Mesothelial cell of epicardium (in vitro differentiated cells): Measurements from ENCODE around the gene SSBP4. TPM values are rescaled to one million over a fixed set of nuclear protein-coding genes. Genes with fewer than 3 reads are reported as not detected.

Source experiments
- DNase-seq, 2 experiments: peaks; one replicate each; pipeline ENCODE4 v3.0.0; 2021; ENCODE audit warnings: low spot score in 2 of 2; ENCODE audit not compliant: unreplicated experiment in 2 of 2
- H3K27ac Mint-ChIP-seq: 2 replicates; pipeline ENCODE4 v1.8.0; 2021; ENCODE audit warnings: mixed read lengths
- H3K27me3 Mint-ChIP-seq: 2 replicates; pipeline ENCODE4 v1.8.0; 2021; ENCODE audit warnings: low read depth, mixed read lengths
- H3K36me3 Mint-ChIP-seq: 2 replicates; pipeline ENCODE4 v1.8.0; 2021; ENCODE audit warnings: mixed read lengths
- H3K4me1 Mint-ChIP-seq: 2 replicates; pipeline ENCODE4 v1.8.0; 2021; ENCODE audit warnings: mixed read lengths
- H3K4me3 Mint-ChIP-seq: 2 replicates; pipeline ENCODE4 v1.8.0; 2021; ENCODE audit warnings: mild to moderate bottlenecking, moderate library complexity, mixed read lengths
- H3K9me3 Mint-ChIP-seq: 2 replicates; pipeline ENCODE4 v1.8.0; 2021; ENCODE audit warnings: mixed read lengths
- total RNA-seq: library from RNA; stranded (reverse); gene quantifications from 3 replicates; pipeline ENCODE4 v1.2.1, GENCODE V29; 2021
- TF ChIP-seq, protein P1 (sequence below): fragments of 200-600 bp; sonication (generic); IDR thresholded peaks from one replicate; pipeline ENCODE4 v1.5.0; 2021; ENCODE audit warnings: antibody characterized with exemption; ENCODE audit not compliant: unreplicated experiment

SSBP4 gene
- total RNA-seq, 1 donor from 2014 or later, result 123 TPM

DNA sequence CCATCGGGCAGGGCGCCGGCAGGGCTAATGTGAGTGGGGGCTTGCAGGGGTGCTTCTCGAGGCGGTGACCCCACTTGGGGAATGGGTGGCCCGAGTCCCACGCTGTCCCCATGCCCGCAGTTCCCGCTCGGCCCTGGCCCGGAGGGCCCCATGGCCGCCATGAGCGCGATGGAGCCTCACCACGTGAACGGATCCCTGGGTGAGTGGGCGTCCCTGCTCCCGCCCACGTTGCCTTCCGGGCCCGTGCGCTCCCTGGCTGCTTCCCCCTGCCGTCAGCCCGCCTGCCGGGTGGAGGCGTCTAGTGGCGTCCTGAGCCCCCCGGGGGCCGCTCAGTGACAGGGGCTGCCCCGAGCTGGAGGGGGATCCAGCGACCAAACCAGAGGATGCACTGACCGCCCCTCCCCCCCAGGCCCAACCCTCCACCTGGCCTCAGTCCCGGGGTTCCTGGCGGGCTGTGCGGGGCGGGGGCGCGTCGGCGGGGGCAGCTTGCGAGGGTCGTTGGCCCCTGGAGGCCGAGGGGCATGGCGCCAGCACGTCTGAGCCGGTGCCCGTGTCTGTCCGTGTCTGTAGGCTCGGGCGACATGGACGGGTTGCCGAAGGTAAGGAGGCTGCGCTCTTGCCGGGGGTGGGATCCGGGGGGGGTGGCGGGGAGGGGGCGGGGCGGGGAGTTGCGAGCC lies 14.0 kb downstream of the SSBP4 start:
- peak overlapping the region; percentile 62 for H3K4me3 Mint-ChIP-seq
- H3K36me3 Mint-ChIP-seq, result peaks cover 2% of the 10 kb centered on the region
- H3K27me3 Mint-ChIP-seq, result no peaks in the 10 kb centered on the region
- H3K9me3 Mint-ChIP-seq, result no peaks in the 10 kb centered on the region
- H3K27ac Mint-ChIP-seq, result peak overlapping the region; percentile 79
- H3K4me1 Mint-ChIP-seq, result peaks cover 37% of the 10 kb centered on the region
- DNase-seq, result peak; percentile 62 to 74
- TF ChIP-seq, protein P1, sequence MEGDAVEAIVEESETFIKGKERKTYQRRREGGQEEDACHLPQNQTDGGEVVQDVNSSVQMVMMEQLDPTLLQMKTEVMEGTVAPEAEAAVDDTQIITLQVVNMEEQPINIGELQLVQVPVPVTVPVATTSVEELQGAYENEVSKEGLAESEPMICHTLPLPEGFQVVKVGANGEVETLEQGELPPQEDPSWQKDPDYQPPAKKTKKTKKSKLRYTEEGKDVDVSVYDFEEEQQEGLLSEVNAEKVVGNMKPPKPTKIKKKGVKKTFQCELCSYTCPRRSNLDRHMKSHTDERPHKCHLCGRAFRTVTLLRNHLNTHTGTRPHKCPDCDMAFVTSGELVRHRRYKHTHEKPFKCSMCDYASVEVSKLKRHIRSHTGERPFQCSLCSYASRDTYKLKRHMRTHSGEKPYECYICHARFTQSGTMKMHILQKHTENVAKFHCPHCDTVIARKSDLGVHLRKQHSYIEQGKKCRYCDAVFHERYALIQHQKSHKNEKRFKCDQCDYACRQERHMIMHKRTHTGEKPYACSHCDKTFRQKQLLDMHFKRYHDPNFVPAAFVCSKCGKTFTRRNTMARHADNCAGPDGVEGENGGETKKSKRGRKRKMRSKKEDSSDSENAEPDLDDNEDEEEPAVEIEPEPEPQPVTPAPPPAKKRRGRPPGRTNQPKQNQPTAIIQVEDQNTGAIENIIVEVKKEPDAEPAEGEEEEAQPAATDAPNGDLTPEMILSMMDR, result no peak

DNA sequence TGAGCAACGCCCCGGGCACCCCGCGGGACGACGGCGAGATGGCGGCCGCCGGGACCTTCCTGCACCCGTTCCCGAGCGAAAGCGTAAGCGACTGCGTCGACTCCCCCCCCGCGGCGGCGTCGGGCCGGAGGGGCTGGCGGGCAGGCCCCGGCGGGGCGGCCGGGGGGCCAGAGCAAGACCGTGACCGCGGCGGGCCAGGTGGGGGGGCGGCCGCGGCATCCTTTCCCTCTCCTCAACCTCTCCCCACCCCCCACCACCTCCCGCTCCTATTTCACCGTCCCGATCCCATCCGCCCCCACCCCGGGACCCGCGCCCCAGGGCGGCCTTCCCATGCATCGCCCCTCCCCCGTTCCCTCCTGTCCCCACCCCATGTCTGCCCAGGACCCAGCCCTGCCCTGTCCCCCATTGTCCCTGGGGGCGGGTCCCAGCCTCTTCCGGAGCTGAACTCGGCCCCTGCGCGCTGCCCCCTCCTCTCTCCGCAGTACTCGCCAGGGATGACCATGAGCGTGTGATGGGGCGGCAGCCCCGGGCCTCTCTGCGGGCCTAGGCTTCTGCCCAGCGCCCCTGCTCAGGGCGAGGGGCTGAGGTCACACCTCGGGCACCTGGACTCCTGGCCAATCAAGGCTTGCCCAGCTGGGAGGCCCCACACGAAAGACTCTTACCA lies 14.7 kb downstream of the SSBP4 start:
- TF ChIP-seq, protein P1, result no peak
- no peaks in the 10 kb centered on the region for H3K27me3 Mint-ChIP-seq
- peak overlapping the region; percentile 75 for H3K4me3 Mint-ChIP-seq
- H3K9me3 Mint-ChIP-seq, result no peaks in the 10 kb centered on the region
- H3K36me3 Mint-ChIP-seq, result peaks cover 2% of the 10 kb centered on the region
- DNase-seq, result no peak
- peak overlapping the region; percentile 86 for H3K27ac Mint-ChIP-seq
- H3K4me1 Mint-ChIP-seq, result peaks cover 41% of the 10 kb centered on the region

DNA sequence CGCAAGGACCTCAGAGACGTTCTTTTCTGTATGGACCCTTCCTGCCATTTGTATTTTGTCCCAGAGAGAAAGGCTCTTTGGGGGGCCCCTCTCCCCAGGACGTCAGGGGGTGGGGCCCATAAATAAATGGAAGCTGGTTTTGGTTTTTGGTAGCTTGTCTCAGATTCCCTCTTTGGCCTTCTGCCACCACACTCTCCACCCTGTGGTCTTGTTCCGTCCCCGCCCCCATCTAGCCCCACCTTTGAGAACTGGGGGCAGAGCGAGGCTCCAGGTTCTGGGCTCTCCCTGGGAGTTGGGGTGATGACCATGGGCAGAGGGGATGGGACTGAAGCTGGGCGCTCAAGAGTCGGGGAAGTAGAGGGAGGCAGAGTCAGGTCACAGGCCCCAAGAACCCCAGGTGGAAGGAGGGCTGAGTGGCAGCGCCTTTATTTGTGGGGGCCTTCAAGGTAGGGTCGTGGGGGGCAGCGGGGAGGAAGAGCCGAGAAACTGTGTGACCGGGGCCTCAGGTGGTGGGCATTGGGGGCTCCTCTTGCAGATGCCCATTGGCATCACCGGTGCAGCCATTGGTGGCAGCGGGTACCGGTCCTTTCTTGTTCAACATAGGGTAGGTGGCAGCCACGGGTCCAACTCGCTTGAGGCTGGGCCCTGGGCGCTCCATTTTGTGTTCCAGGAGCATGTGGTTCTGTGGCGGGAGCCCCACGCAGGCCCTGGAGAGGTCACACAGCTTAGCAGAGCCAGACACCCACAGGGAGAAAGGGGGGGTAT lies 15.4 kb downstream of the SSBP4 start:
- no peaks in the 10 kb centered on the region for H3K27me3 Mint-ChIP-seq
- TF ChIP-seq, protein P1, result no peak
- peaks cover 48% of the 10 kb centered on the region for H3K4me1 Mint-ChIP-seq
- H3K4me3 Mint-ChIP-seq, result peak overlapping the region; percentile 75
- H3K9me3 Mint-ChIP-seq, result no peaks in the 10 kb centered on the region
- peak overlapping the region; percentile 86 for H3K27ac Mint-ChIP-seq
- DNase-seq, result no peak
- H3K36me3 Mint-ChIP-seq, result peaks cover 2% of the 10 kb centered on the region

DNA sequence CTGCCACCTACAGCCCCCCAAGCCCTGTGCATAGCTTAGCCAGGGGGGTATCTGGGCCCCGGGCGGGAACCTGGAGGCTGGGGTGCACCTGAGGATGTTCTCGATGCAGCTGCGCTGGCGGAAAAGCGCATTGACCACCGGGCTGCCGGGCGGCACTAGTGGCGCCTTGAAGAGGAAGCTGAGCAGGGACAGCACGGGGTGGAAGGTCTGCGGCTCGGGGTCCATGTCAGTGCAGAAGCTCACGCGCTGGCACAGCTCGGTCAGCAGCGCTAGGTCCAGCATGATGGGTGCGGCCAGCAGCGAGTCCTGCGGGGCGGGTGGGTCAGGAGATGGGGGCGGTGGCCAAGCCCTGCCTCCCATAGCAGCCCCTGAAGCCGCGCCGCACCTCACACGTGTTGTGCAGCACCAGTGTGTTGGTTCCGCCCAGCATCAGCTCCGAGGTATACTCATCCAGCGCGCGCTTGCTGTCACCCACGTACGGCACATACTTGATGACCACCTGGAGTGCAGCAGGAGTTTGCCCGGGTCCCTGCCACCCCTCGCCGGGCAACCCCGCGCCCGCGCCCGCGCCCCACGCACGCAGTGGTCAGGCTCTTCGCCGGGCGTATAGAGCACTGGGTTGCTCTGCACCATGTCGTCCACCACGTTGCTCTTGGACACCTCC lies 16.1 kb downstream of the SSBP4 start:
- H3K36me3 Mint-ChIP-seq, result peaks cover 2% of the 10 kb centered on the region
- peak overlapping the region; percentile 75 for H3K4me3 Mint-ChIP-seq
- H3K9me3 Mint-ChIP-seq, result no peaks in the 10 kb centered on the region
- H3K4me1 Mint-ChIP-seq, result peaks cover 49% of the 10 kb centered on the region
- no peaks in the 10 kb centered on the region for H3K27me3 Mint-ChIP-seq
- H3K27ac Mint-ChIP-seq, result no peak overlapping the region
- DNase-seq, result no peak
- TF ChIP-seq, protein P1, result no peak

DNA sequence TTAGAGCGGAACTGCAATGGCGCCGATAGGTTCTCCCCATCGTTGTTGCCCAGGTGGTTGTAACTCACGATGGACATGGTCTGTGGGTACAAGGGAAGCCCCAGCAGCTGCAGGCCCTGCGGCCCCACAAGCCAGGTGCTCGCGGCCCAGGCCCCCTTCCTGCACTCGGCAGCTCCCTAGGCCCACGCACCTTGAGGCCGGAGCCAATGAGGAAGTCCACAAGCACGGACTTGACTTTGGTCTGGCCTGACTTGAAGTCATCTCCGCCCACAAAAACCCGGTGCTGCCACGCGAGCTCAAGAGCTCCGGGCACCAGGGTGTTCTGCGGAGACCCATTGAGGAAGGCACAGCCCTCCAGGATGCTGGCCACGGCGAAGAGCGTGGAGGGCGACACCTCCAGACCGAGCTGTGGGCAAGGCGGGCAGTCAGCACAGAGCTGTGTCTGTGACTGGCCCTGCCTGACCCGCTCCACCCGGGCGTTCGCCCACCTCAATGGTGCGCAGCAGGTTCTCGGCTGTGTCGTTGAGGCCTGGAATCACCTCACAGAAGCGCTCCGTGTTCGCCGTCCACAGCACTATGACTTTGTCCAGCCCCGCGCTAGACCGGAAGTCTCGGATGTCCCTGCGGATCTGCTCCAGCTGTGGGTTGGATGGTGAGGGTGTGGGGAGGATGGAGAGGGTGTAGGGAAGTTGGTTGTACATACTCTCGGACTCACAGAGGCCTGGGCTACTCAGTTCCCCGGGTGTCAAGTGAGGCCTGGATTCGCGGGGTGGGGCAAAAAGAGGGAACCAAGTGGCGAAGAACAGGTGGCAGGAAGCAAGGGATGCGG lies 16.9 kb downstream of the SSBP4 start:
- TF ChIP-seq, protein P1, result no peak
- no peak for DNase-seq
- Mint-ChIP-seq H3K36me3 (peaks cover 2% of the 10 kb centered on the region), H3K27ac (peak overlapping the region; percentile 86), H3K4me1 (peaks cover 53% of the 10 kb centered on the region), H3K4me3 (peak overlapping the region; percentile 75), H3K9me3 (no peaks in the 10 kb centered on the region), H3K27me3 (no peaks in the 10 kb centered on the region)
